GM21723 (cell line): Measurements from ENCODE around the gene SRGN.
"Not testable (repeated sequence)": the region's sequence is repeated elsewhere in the genome, so short reads cannot be mapped to it uniquely, and the experiment has no call there.

ENCODE experiments used
- ATAC-seq: cut with Tn5 transposase; IDR thresholded peaks from one replicate; pipeline ENCODE4 v1.9.1; 2021; ENCODE audit warnings: mild to moderate bottlenecking, moderate library complexity; ENCODE audit not compliant: unreplicated experiment

The SRGN gene

GRCh38 chr10:69125554-69125953 is 37.7 kb downstream of the SRGN start:
- no peak for ATAC-seq

- no peak for ATAC-seq
Observed at GRCh38 chr10:69130251-69130650, 42.3 kb downstream of the SRGN start.

DNA sequence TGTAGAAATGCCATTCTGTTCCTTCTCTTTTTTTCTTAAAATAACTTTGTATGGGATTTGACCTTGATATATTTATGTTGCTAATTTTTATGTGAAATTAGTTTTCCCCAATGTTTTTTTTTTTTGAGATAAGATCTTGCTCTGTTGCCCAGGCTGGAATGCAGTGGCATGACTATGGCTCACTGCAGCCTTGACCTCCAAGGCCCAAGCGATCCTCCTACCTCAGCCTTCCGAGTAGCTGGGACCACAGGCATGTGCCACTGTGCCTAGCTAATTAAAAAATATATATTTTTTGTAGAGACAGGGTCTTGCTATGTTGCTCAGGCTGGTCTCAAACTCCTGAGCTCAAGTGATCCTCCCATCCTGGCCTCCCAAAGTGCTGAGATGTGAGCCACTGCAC is 52.1 kb downstream of the SRGN start:
- ATAC-seq = no peak

DNA sequence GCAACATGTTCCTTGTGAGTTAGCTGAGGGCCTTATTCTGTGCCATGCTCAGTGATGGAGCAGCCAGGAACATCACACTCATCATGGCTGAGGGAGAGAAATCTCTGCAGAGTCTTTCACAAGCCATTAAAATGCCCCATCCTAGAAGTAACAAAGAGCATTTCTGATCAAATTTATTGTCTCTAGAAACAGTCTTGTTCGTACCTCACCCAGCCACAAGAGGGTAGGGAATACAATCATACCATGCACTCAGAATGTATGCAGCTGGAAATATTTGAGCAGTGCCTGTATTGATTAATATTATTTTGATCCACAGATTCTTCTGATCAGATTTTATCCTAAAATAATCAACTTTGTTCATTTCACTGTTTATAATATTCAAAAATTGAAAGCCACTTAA is 53.4 kb downstream of the SRGN start:
- ATAC-seq = no peak

GRCh38 chr10:69142074-69142473 is 54.2 kb downstream of the SRGN start:
- ATAC-seq = not testable (repeated sequence)

- ATAC-seq = no peak
Observed at GRCh38 chr10:69142983-69143382, 55.1 kb downstream of the SRGN start.

- ATAC-seq = no peak
Observed at GRCh38 chr10:69145329-69145728, 57.4 kb downstream of the SRGN start.

- ATAC-seq = no peak
Observed at GRCh38 chr10:69145864-69146263, 58.0 kb downstream of the SRGN start.

DNA sequence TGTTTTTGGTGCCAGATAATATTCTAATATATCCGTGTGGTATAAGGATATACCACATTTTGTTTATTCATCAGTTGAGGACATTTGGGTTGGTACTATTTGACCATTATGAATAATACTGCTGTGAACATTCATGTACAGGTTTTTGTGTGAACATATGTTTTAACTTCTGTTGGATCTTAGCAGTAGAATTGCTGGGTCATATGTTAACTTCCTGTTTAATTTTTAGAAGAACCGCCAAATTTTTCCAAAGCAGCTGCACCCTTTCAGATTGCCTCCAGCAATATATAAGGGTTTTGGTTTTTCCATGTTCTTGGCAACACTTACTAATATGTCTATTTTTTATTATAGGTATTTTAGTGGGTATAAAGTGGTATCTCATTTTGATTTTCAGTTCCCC is 58.9 kb downstream of the SRGN start:
- no peak for ATAC-seq

DNA sequence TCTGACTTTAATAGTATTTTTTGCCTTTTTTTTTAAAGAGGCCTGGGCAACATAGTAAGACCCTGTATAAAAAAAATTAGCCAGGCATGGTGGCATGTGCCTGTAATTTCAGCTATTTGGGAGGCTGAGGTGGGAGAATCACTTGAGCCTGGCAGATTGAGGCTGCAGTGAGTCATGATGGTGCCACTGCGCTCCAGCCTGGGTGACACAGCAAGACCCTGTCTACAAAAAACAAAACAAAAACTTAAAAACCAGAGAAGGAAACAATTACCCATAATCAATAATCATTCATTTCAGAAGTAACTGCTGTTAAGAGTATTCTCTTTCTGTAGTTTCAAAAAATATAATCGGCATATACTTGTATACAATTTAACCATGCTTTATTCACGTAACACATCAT is 64.1 kb downstream of the SRGN start:
- no peak for ATAC-seq

DNA sequence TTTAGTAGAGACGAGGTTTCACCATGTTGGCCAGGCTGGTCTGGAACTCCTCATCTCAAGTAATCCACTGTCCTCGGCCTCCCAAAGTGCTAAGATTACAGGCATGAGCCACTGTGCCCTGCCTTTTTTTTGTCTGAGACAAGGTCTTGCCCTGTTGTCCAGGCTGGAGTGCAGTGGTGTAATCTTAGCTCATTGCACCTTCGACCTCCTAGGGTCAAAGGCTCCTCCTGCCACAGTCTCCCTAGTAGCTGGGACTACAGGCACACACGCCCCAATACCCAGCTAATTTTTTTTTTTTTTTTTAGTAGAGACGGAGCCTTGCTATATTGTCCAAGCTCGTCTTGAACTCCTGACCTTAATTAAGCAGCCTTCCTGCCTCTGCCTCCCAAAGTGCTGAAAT is 65.3 kb downstream of the SRGN start:
- ATAC-seq = no peak
